Choroid plexus epithelial cell (primary cell): Measurements from ENCODE around the gene KRT3.

Experiments
- DNase-seq: peaks from one replicate; pipeline ENCODE4 v3.0.0-alpha.2; 2010; ENCODE audit warnings: low read depth
- H3K4me3 ChIP-seq: 2 replicates; pipeline ENCODE4 v1.5.1; 2011; ENCODE audit warnings: low read depth, mild to moderate bottlenecking, control low read depth, low read length, moderate library complexity
- CTCF ChIP-seq: conservative IDR thresholded peaks from 2 replicates; pipeline ENCODE4 v1.5.1; 2011; ENCODE audit warnings: low read depth, mild to moderate bottlenecking, control low read depth, inconsistent platforms, low read length, moderate library complexity

Gene KRT3

GRCh38 chr12:52821071-52821730 lies 25.3 kb upstream of the KRT3 start:
- no peak overlapping the region for H3K4me3 ChIP-seq
- no peak for DNase-seq
- TF ChIP-seq CTCF = no peak

- H3K4me3 ChIP-seq = no peak overlapping the region
- no peak for DNase-seq
- TF ChIP-seq CTCF = no peak
Measured at GRCh38 chr12:52820521-52820920, 24.6 kb upstream of the KRT3 start.

GRCh38 chr12:52819731-52820510 lies 24.0 kb upstream of the KRT3 start:
- no peak for DNase-seq
- no peak overlapping the region for H3K4me3 ChIP-seq
- no peak for TF ChIP-seq CTCF

GRCh38 chr12:52818887-52819420 lies 23.0 kb upstream of the KRT3 start:
- no peak for DNase-seq
- no peak for TF ChIP-seq CTCF
- H3K4me3 ChIP-seq = no peak overlapping the region

GRCh38 chr12:52818388-52818787 lies 22.5 kb upstream of the KRT3 start:
- no peak overlapping the region for H3K4me3 ChIP-seq
- TF ChIP-seq CTCF = no peak

GRCh38 chr12:52817699-52818238 lies 21.9 kb upstream of the KRT3 start:
- TF ChIP-seq CTCF = no peak
- H3K4me3 ChIP-seq = no peak overlapping the region
- no peak for DNase-seq

More at GRCh38 chr12:52818388-52818787, 22.5 kb upstream of the KRT3 start:
- DNase-seq = no peak
